HG02610 (cell line): ENCODE measurements around the gene C11orf98.
"Not testable (repeated sequence)": the region's sequence is repeated elsewhere in the genome, so short reads cannot be mapped to it uniquely, and the experiment has no call there.

Experiments
- ATAC-seq: cut with Tn5 transposase; IDR thresholded peaks from one replicate; pipeline ENCODE4 v1.9.1; 2021; ENCODE audit warnings: mild to moderate bottlenecking, moderate library complexity; ENCODE audit not compliant: unreplicated experiment

C11orf98 gene

GRCh38 chr11:62665075-62665598 lies at the start of gene C11orf98, which contains the start of gene CSKMT:
TSS of gene C11orf98 (minus strand) at chr11:62665210. CDS start at chr11:62665169, 41 bp downstream.
TSS of gene CSKMT (plus strand) at chr11:62665312. CDS start at chr11:62665880, 568 bp downstream.
- peak; percentile 82 for ATAC-seq

GRCh38 chr11:62713343-62713742 lies 48.3 kb upstream of the C11orf98 start:
- ATAC-seq: no peak

DNA sequence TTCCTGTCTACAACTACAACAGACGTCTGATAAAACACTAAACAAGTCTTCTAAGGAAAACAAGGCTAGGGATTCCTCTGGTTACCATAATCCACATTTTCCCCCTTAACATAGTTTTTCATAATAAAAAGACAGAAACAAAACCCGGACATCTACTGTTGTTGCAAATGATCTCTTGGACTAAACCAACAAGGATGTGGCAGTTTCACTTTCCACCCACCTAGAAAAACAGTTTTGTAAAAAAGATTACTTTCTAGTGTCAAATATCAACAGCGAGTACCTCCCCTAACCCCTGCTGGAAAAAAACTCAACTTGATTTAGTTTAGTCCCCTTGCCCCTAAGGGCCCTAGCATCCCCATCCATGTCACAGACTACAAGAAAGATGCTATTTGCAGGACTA lies 47.9 kb upstream of the C11orf98 start:
- no peak for ATAC-seq

- no peak for ATAC-seq
Measured at GRCh38 chr11:62712276-62712812, 47.3 kb upstream of the C11orf98 start.

- ATAC-seq: no peak
Measured at GRCh38 chr11:62710001-62710345, 45.0 kb upstream of the C11orf98 start.

DNA sequence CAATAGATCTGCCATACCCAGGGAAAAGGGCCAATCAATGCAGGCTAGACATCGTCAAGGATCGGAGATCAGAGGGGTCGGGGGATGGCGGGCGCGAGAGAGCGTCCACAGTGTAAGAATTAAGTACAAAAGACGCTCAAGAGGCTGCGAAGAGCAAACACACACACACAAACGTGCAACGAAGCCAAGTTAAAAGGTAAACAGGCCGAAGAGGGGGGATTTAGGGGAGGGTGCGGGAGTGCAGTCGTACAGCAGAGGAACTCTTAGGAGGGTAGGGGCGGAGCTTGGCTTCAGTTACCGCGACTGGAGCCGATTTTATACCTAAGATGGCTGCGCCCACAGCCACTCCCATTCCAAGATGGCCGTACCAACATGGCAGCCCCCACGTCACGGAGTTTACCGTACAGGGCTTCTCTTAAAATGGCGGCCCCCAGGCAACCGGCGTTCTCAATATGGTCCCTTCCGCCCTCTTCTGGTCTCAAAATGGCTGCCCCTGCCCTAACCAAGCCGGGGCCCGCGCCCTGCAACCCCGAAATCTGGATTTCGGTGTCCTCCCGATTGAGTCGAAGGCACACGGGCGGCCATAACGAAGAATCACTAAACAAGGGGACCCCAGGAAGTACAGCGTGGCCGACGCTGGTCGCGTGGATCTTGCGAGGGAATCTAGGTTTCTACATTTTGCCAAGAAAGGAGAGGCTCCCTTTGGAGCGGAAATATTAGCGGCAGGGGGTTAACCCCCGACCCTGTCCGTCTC lies 44.4 kb upstream of the C11orf98 start:
- peak; percentile 63 for ATAC-seq

DNA sequence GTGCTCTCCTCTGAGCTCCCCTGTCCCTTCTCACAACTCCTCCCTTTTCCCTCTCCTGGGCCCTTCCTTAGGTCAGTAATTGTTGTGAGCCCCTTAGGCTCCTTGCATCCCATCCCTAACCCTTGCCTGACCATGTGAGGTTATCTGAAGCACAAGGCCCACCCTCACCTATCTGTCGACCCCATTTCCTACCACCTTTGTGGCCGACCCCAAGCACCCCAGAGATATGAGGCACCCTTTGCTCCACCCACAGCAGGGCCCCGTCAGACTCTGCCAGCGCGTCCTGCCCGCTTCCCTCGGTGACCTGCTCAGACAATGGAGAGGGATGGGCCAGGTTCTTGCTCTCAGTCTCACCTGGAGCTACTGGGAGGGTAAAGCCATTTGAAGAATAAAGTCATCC lies 43.8 kb upstream of the C11orf98 start:
- no peak for ATAC-seq

GRCh38 chr11:62708392-62708791 lies 43.4 kb upstream of the C11orf98 start:
- ATAC-seq: no peak

DNA sequence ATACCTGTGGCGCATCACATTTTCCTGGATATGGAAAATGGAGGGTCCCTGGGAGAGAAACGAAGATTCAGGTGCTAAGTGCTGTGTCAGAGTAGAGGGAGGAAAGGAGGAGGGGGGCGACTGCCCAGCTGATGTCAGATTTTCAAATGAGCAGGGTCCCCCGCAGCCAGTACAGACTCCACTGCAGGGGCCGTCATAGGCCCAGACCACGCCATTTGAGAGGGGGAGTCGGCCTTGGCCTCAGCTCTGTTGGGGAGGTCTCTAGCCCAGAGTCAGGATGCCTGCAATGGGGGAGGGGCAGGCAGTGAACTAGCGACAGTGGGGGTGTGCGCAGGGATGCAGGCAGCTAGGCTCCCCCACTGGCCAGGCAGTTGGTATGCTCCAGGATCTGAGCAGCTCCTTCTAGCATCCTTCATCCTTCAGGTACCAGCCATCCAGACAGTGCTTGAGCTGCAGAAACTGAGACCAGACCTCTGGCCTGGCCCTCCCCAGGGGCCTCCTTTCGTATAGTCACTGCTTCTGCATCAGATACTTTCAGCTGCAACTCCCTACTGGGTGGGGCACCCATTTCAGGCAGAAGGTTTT lies 42.4 kb upstream of the C11orf98 start, which contains the start of the genes BSCL2 and GNG3:
Gene BSCL2 (minus strand): TSS at position 148 of the 585 bp plus-strand sequence. CDS start 229 bp downstream, outside the sequence.
Gene GNG3 (plus strand): TSS at position 400 of the 585 bp plus-strand sequence. CDS start 620 bp downstream, outside the sequence.
- no peak for ATAC-seq

- no peak for ATAC-seq
Measured at GRCh38 chr11:62706850-62707247, 41.8 kb upstream of the C11orf98 start.

- peak; percentile 55 for ATAC-seq
Measured at GRCh38 chr11:62705880-62706849, 41.2 kb upstream of the C11orf98 start.

DNA sequence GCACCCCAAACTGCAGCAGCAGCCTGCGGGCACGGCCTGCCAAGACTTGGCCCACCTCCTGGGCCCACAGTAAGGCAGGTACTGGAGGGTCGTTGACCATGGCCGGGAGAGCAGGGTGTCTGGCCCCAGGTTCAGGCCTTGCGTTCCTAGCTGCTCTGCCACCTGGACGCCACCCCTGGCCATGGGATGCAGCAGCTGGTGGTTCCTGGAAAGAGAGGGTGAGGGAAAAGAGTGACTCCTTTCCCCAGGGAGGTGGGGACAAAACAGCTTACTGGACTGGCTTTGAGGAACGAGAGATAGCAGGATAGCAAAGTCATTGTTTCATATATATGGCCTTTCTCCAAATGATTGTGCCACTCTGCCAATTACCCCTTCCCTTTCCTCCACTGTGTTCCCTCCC lies 40.4 kb upstream of the C11orf98 start:
- ATAC-seq: no peak

GRCh38 chr11:62703921-62704320 lies 38.9 kb upstream of the C11orf98 start:
- ATAC-seq: not testable (repeated sequence)

DNA sequence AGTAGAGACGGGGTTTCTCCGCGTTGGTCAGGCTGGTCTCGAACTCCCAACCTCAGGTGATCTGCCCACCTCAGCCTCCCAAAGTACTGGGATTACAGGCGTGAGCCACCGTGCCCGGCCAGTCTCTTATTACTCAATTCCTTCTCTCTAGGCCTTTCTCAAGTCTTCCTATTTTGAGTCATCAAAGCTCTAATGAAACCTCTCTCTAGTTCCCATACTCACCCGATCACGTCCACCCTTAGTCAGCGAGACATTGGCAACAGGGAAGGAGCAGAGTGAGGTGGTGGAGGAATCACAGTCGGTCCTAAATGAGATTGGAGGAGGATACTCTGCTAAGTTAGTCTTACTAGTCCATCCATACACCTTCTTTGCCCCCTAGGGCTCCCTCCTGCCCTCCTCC lies 37.2 kb upstream of the C11orf98 start:
- no peak for ATAC-seq

GRCh38 chr11:62694455-62695167 lies 29.6 kb upstream of the C11orf98 start:
- ATAC-seq: no peak

DNA sequence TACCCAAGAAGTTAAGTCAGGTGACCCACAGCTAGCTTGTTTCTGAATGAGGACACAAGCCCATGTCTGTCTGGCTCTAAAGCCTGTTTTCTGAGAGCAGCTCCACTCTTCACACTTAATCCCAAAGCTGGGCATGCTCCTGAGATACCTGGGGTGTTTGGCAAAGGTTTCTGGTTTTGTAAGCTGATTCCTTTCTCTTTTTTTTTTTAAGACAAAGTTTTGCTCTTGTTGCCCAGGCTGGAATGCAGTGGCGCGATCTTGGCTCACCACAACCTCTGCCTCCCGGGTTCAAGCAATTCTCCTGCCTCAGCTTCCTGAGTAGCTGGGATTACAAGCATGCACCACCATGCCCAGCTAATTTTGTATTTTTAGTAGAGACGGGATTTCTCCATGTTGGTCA lies 28.6 kb upstream of the C11orf98 start:
- not testable (repeated sequence) for ATAC-seq

- ATAC-seq: no peak
Measured at GRCh38 chr11:62689421-62690183, 24.6 kb upstream of the C11orf98 start, which contains the start of gene LRRN4CL. TSS of gene LRRN4CL (minus strand) at chr11:62689530. CDS start at chr11:62688508, 1,022 bp downstream.

DNA sequence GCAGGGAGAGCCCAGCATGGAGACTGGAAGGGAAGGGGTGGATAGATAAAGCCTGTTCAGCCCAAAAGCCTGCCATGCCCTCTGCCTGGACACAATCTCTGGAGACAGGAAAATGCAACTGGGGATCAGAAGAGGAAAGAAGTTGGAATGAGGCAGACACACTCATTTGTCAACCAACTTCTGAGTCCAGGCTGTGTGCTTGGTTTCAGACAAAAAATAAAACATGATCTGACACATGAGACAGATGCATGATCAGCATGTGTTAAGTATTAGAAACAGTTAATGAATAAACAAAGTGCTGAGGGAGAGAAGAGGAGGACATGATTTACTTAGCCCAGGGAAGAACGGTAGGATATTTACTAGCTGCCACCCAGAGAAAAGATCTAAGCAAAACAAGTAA lies 23.5 kb upstream of the C11orf98 start:
- ATAC-seq: no peak
